ENCODE data around the gene CLEC4D. TPM values are rescaled to one million over a fixed set of nuclear protein-coding genes. Genes with fewer than 3 reads are reported as not detected.
A peak's percentile ranks its signal among the peaks of the same experiment; 100 is the strongest.

The CLEC4D gene
- total and polyA plus RNA-seq, 2 of the 8 experiments (the other 6 are each of a cell fraction or from before 2014, with no cell fraction given) = 0.14 TPM; not detected in 1

GRCh38 chr12:8566525-8566924 lies 53.2 kb downstream of the CLEC4D start:
- ChIA-PET POLR2A (ENCODE audit: partially characterized antibody) (no interaction called here), CTCF (ENCODE audit: partially characterized antibody) (interaction anchor here (1.0 to 1.9 kb wide), 2 partner anchors 13 to 22 kb away, joined by 3 to 4 read pairs; no protein-coding TSS in a partner anchor)
- no peak for TF ChIP-seq POLR2AphosphoS5 (IDR thresholded peaks at IDR 0.05; ENCODE audit: low read depth, low read length)
- TF ChIP-seq CTCF (IDR thresholded peaks at IDR 0.05; ENCODE audit: control extremely low read depth in 1 of 3, insufficient read depth in 1 of 3, low read depth in 1 of 3, low read length in 3 of 3) = peak in 1 of 3 experiments; percentile 29; a peak in 1 of 4 replicates

More at GRCh38 chr12:8566525-8566924, 53.2 kb downstream of the CLEC4D start:
- H4K91ac ChIP-seq (replicated peaks; ENCODE audit: insufficient read length, low read length) = no peak overlapping the region
- H2AFZ ChIP-seq (ENCODE audit: low read length) = no peak overlapping the region
- H4K8ac ChIP-seq (ENCODE audit: extremely low read depth, insufficient read depth, low read length) = no peak overlapping the region
- no peak overlapping the region for H2AK5ac ChIP-seq (ENCODE audit: low read depth, low read length)
- DNase-seq (ENCODE audit: low read depth in 1 of 2, low spot score in 2 of 2) (no peak), FAIRE-seq (peak; percentile 58)
- H3K4me2 ChIP-seq (ENCODE audit: insufficient read depth in 1 of 2, low read depth in 2 of 2, low read length in 2 of 2) = no peak overlapping the region
- no peak overlapping the region for H3K18ac ChIP-seq (ENCODE audit: extremely low read depth, low read length)
- H3K36me3 ChIP-seq (ENCODE audit: control insufficient read depth in 2 of 4, insufficient read depth in 4 of 4, low read length in 3 of 4) = no peaks in the 10 kb centered on the region
- no peak overlapping the region for H2BK5ac ChIP-seq (ENCODE audit: low read depth, low read length)
- no peak overlapping the region for H3K14ac ChIP-seq (ENCODE audit: insufficient read length)
- H3K9ac ChIP-seq (replicated peaks in 1 of 4; ENCODE audit: extremely low read depth in 1 of 4, low read depth in 3 of 4, low read length in 3 of 4) = no peak overlapping the region
- H3K4me1 ChIP-seq (replicated peaks in 1 of 4; ENCODE audit: control insufficient read depth in 3 of 4, insufficient read depth in 4 of 4, low read length in 3 of 4) = peaks cover 0 to 11% (median 6%) of the 10 kb centered on the region in 4 experiments; a peak in 6 of 7 replicates
- H4K5ac ChIP-seq (ENCODE audit: insufficient read length, low read depth, low read length) = no peak overlapping the region
- no peaks in the 10 kb centered on the region for H3K27me3 ChIP-seq (replicated peaks in 1 of 4; ENCODE audit: control insufficient read depth in 3 of 4, extremely low read depth in 1 of 4, insufficient read depth in 3 of 4, low read length in 3 of 4)
- no peaks in the 10 kb centered on the region for H3K79me2 ChIP-seq (ENCODE audit: control insufficient read depth in 1 of 2, insufficient read depth in 2 of 2, low read length in 2 of 2)
- H3K9me3 ChIP-seq (ENCODE audit: insufficient read depth in 2 of 2, low read depth in 1 of 2, low read length in 1 of 2) = peaks cover 8 to 13% of the 10 kb centered on the region in 2 experiments
- H3K27ac ChIP-seq (ENCODE audit: low read depth, low read length) = no peak overlapping the region
- no peak overlapping the region for H3K4ac ChIP-seq (replicated peaks; ENCODE audit: insufficient read length, low read depth, low read length)
- no peak overlapping the region for H3K4me3 ChIP-seq (ENCODE audit: extremely low read depth in 1 of 4, insufficient read depth in 2 of 4, low read depth in 3 of 4, low read length in 4 of 4)
- no peak overlapping the region for H2BK15ac ChIP-seq (ENCODE audit: low read length)
- H4K20me1 ChIP-seq (replicated peaks in 1 of 2; ENCODE audit: control insufficient read depth in 1 of 2, insufficient read depth in 2 of 2, low read length in 2 of 2) = no peaks in the 10 kb centered on the region
- H2BK20ac ChIP-seq (ENCODE audit: low read length) = no peak overlapping the region
- H2BK12ac ChIP-seq (ENCODE audit: low read depth, low read length) = no peak overlapping the region
- H3K79me1 ChIP-seq (ENCODE audit: low read depth, low read length) = no peaks in the 10 kb centered on the region
- no peak overlapping the region for H3K23ac ChIP-seq (ENCODE audit: insufficient read length)
- no peak overlapping the region for H3K56ac ChIP-seq (replicated peaks; ENCODE audit: insufficient read length, low read depth, low read length)
- no peak overlapping the region for H2BK120ac ChIP-seq (replicated peaks; ENCODE audit: low read depth, low read length)
- no peaks in the 10 kb centered on the region for H3K23me2 ChIP-seq (ENCODE audit: low read depth, low read length)

Measured in H1 (cell line).